Tibial nerve (tissue), 4 donors: Measurements from ENCODE around the gene MUC22.

ENCODE experiments used
- CTCF ChIP-seq, 5 experiments: fragments of 200-600 bp in 3 of 5; fragments of 450-650 bp in 2 of 5; sonication (generic) in 3 of 5; IDR thresholded peaks; one replicate each; pipeline ENCODE4 v1.5.1; 2016 to 2019; ENCODE audit warnings: antibody characterized with exemption in 5 of 5, mild to moderate bottlenecking in 3 of 5, moderate library complexity in 2 of 5
- EP300 ChIP-seq, 2 donors: sonication (generic); formaldehyde crosslinking; IDR thresholded peaks; one replicate each; pipeline ENCODE4 v1.6.1; 2017; ENCODE audit warnings: antibody characterized with exemption in 2 of 2, mild to moderate bottlenecking in 1 of 2
- POLR2A ChIP-seq, 2 donors: fragments of 450-650 bp; IDR thresholded peaks; one replicate each; pipeline ENCODE4 v1.6.1; 2017; ENCODE audit warnings: antibody characterized with exemption in 2 of 2, mild to moderate bottlenecking in 2 of 2, moderate library complexity in 2 of 2

GRCh38 chr6:30963641-30964040 is 46.6 kb upstream of the MUC22 start:
- TF ChIP-seq CTCF (IDR thresholded peaks at IDR 0.05) (no peak), POLR2A (IDR thresholded peaks at IDR 0.05) (no peak), EP300 (IDR thresholded peaks at IDR 0.05) (no peak)
